GM19395 (cell line): ENCODE measurements around the gene SLC16A6.
A peak's percentile ranks its signal among the peaks of the same experiment; 100 is the strongest.
"Not testable (repeated sequence)": the region's sequence is repeated elsewhere in the genome, so short reads cannot be mapped to it uniquely, and the experiment has no call there.

Experiments used
- ATAC-seq: cut with Tn5 transposase; IDR thresholded peaks from one replicate; pipeline ENCODE4 v1.9.1; 2021; ENCODE audit warnings: mild to moderate bottlenecking, moderate library complexity; ENCODE audit not compliant: unreplicated experiment

Gene SLC16A6

DNA sequence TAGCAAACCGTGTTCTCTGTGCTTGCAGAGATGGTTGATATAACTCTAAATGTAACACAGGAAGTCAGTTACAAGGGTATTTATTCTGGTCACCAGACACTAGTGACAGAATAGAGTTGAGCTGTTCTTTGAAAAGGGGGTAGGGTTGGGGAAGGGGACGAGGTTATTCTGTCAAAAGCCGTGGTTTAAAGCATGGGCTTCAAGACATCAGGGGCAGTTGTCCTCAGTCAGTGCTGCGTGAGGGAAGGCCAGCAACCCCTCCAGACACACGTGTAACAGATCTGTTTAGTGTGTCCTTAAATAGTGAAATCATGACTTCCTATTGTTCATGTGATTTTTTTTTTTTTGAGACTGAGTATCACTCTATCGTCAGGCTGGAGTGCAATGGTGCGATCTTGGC, 37.5 kb downstream of the SLC16A6 start:
- ATAC-seq: not testable (repeated sequence)

DNA sequence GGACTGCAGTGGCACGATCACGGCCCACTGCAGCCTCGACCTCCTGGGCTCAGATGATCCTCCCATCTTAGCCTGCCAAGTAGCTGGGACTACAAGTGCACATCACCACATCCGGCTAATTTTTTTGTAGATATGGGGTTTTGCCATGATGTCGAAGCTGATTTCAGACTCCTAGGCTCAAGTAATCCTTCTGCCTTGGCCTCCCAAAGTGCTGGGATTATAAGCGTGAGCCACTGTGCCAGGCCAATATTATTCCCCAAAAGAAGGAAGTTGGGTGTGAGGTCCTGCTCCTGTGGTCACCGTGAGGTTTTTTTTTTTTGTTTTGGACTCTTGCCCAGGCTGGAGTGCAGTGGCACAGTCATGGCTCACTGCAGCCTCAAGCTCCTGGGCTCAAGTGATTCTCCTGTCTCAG, 41.6 kb downstream of the SLC16A6 start:
- ATAC-seq: no peak

DNA sequence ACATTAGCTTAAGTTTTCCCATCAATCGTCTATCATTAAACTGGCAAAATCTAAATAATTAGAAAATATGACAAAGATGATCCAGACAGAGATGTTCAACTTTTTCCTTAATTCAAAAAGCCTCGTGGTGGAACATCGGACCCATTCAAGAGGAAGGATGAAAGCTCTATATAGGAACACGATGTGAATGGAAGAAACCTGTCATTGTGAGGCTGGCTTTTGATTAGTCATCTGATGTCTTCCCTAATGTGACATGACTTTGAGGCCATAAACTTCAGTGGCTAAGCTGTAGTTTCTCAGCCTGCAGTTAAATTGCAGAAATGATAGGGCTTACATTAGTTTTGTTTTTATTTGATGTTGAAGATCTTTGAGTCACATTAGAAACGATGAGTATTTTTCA, 42.0 kb downstream of the SLC16A6 start:
- ATAC-seq: no peak

DNA sequence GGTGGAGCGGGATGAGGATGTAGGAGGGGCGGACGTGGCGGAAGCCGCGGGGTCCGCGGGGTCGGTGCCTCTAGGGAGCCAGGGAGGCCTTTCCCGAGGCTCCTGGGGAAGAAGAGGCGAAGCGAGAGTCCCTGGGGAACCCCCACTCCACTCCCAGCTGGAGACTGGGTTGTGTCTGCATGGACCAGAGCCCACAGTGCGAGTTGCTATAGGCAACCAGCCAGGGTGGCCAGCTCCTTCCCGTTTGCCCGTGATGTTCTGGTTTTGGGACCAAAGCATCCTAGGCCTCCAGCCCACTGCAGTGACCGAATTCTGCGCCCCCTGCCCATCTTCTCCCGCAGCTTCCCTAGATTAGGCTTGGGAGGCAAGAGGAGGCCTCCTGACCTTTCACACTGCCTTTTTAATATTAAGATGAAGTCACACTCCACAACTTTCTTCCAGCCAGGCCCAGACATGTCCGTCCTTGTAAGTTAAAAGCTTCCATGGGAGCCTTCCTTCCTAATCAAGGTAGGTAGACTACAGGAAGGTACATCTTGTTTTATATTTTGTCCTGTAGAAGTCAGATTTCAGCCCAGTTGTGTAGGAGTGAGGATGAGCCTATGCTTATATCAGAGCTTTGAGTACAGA, 42.6 kb downstream of the SLC16A6 start:
- peak; percentile 32 for ATAC-seq

DNA sequence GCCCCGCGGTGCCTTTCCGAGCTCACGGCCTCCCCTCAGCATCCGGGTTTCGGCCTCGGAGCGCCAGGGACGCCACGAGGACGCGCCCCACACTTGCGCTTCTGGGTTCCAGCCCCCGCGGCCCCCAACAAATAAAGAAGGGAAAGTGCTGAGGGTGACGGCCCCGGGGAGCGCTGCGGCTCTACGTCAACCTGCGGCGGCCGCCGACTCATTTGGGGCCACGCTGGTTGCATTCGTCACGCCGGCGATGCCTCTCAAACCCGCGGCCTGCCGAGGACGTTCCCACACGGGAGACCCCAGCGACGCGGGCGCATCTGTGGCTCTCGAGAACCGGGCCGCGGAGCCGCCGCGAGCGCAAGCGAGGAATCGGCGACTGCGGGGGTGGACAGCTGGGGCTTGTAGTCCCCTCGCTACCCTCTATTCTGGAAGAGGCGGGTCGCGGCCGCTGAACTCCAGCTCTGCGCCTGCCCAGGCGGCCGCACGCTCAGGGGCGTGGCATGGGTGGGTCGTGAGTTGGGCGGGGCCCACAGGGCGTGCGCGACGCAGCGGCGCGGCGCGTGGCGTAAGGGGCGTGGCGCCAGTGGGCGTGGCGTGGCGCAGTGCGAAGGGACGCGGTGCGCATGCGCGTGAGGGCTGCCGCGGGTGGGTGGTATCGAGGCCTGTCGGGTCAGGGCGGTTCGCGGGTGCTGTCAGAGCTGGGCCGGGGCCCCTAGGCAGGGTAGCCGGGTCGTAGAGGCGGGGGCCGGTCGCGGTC, 43.3 kb downstream of the SLC16A6 start, which contains the start of gene AMZ2:
TSS of gene AMZ2 (plus strand) at position 599 of the 754 bp plus-strand sequence. CDS start 2,145 bp downstream, outside the sequence.
- peak; percentile 89 for ATAC-seq

DNA sequence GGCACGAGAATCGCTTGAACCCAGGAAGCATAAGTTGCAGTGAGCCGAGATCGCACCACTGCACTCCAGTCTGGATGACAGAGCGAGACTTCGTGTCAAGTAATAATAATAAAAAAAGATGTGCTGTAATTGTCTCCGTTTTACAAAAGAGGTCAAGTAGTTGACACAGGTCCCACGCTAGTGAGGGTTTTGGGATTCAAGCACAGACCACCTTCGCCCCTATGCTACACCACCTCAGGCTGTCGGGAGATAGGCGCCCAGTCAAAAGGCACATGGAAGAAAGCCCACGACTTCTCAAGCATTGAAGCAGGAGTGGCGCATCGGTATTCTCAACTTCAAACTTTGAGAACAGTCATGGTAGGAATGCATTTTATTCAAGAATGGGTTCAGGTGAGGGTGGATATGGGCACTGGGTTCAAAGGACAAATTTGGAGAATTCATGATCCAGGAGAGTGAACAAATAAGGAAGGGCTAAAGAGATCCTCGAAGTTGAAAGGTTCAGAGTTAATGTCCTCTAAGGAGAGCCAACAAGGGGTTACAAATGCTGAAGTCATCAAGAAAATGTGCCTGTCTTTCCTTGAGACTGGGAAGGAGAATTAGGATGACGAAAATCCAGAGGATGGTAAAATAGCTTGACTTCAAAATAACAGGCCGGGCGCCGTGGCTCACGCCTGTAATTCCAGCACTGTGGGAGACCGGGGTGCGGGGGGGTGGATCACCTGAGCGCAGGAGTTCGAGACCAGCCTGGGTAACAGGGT, 44.5 kb downstream of the SLC16A6 start:
- no peak for ATAC-seq

DNA sequence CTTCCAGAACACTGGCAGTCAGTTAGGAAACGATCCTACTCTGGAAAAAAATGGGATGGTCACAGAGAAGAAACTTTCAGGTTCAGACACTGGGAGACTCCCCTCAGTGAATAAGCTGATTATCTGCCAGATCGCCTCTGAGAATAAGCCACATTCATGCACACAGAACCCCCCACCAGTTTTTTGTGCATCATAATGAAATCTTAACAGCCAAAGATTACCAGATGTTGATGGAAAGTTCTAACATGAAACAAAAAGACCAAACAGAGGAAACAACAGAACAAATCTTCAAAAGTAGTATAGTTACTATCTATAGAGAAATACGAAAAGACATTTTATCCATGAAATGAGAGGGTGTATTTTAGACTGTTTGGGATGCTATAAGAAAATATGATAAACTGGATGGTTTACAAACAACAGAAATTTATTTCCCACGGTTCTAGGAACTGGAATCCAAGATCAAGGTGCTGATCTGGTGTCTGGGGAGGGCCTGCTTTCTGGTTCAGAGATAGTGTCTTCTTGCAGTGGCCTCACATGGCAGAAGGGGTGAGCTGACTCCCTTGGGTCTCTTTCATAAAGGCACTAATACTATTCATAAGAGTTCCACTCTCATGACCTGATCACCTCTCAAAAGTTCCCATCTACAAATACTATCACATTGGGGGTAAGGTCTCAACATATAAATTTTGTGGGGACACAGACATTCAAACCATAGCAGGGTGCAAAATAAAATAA, 51.1 kb downstream of the SLC16A6 start:
- no peak for ATAC-seq

DNA sequence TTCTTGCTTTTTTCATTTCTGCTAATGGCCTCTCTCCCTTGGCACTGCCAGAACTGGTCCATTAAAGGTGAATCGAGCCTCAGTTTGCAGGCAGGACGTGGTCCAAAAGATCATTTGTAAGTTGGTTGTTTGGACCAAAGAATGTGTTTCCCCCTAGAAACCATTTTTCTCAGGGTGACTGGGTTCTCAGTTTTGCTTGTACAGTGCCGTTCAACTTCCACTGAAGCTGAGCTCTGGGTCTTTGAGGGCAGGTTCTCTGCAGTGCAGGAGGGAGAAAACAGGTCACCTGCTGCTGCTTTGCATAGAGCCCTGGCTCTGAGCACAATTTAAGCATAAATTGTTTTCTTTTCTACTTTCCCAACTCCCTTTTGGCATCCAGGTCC, 52.1 kb downstream of the SLC16A6 start:
- ATAC-seq: no peak

DNA sequence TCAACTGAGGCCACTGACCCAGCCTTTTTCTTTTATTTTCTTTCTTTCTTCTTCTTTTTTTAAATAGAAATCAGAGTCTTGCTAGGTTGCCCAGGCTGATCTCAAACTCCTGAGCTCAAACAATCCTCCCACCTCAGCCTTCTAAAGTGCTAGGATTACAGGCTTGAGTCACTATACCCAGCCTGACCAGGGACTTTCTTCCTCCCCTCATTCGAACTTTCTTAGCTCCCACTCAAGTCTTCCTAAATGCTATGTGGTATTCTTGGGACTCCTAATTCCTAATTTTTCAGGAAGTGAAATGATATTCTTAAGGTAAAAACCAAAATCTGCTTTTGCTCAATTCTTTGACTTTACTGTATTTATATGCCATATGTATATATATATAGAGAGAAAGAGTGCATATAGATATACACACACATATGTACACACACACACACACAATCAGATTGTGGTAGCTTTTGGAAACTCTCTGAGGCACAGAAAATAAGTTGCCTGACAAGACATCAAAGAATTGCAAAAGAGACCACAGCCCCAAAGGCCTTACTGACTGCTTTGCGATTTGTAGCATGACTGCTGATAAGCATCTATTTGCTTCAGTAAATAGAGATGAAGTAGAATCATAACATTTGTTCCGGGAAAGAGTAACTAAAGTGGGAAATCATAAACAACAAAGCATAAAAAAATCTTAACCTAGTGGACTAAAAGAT, 52.6 kb downstream of the SLC16A6 start:
- ATAC-seq: peak; percentile 5

DNA sequence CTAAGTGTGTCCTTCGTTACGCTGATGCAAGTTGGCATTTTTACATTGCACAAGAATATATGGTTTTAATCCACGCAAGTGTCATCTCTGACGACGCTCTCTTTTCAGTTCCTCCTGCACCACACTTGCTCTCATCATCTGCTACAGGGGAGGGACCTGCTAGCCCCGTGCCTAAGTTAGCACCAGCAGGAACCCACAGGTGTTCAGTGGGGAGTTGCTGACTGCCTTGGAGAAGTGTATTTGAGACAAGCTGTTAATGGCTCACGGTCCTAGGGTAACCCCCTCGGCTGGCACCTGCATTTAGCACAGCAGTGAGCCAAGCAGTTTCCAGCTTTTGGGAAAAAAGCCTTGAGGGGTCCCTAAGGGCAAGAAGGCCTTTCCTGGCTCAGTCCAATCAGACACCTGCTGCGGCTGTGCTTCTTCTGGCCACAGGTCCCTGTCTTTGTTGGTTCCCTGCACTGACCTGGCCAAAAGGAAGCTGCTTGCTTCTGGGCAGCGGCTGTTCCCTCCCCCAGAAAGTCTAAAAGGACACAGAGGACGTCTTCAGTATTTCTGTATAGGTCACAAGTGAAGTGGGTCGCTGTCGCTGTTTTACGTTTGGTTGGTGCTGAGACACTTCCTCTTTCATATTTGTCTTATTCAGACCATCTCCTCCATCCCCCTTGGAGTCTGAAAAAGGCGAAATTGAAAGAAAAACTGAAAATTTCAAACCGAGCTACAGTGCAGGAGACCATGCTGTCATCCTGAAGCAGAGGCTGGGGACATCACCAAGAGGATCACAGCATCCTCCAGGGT, 53.4 kb downstream of the SLC16A6 start:
- ATAC-seq: peak; percentile 73

DNA sequence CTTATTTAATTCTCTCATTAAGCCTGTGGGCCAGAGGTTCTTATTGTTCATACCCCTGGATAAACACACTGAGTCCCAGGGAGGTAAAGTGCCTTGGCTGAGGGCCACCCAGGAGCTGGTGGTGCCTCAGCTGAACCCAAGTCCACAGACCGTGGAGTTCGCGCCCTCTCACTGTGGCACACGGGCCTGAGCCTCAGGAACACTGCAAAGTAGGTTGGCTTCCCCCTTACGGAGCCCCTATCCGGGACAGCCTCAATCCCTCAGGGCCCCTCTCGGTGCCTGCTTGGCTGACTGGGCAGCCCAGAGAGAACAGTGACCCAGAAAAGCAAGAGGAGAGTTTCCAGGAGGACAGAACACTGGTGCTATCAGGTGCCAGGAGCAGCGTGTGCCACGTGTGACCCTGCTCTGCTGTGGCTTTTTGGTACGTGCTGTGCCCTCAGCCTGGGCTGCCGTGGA, 55.6 kb downstream of the SLC16A6 start:
- not testable (repeated sequence) for ATAC-seq

DNA sequence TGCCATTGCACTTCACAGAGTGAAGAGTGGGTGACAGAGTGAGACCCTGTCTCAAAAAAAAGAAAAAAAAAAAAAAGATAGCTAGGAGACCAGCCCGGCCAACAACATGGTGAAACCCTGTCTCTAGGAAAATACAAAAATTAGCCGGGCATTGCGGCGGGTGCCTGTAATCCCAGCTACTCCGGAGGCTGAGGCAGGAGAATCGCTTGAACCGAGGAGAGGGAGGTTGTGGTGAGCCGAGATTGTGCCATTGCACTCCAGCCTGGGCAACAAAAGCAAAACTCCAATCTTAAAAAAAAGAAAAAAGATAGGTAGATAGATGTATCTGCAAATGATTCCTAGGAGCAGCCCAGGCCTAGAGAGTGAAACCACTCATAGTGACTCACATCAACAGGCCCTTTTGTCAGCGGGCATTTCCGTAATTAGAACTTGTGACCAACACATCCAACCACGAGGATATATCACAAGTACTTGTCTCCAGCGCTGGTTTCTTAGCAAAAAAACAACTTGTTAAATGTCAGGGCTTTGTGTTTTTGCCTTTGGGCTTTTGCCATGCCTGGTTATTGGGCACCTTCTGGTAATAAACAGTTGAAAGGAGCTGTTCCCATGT, 56.1 kb downstream of the SLC16A6 start:
- ATAC-seq: peak; percentile 42

DNA sequence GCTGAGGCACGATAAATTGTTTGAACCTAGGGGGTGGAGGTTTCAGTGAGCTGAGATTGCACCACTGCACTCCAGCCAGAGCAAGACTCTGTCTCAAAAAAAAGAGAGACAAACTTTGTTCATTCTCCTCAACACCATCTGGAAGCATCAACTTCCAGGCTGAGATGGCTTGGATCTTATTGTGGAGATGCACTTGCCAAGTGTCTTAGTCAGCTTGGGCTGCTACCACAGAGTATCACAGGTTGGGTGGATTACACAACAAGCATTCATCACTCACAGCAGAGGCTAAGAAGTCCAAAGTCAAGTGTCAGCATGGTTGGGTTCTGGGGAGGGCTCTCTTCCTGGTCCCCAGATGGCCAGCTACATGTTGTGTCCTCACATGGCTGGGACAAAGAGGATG, 58.2 kb downstream of the SLC16A6 start:
- not testable (repeated sequence) for ATAC-seq

DNA sequence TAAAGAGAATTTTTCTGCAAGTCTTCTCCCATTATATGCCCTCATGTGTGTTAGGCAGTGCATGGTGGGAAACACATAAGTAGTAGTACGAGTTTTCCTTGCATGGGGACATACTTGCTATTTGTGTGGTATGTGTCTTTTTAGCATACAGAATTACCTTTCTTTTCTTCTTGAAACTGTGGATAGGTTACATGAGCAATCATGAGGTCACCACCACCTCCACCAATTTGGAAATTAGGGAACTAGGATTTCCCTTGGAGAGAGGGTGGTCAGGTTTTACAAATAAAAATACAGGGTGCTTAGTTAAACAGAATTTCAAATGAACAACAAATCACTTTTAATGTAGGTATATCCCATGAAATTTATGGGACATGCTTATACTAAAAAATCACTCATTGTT, 59.4 kb downstream of the SLC16A6 start:
- ATAC-seq: no peak

DNA sequence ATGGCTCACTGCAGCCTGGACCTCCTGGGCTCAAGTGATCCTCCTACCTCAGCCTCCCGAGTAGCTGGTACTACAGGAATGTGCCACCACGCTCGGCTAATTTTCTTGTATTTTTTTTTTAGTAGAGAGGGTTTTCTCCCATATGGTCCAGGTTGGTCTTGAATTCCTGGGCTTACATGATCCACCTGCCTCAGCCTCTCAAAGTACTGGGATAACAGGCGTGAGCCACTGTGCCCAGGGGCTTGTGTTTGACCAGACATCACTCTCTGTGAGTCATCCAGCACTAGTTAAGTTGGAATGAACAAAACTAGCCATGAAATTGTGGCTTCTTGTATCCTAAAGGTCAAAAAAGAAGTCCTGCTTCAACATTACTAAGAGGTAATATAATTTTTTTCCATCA, 59.8 kb downstream of the SLC16A6 start:
- not testable (repeated sequence) for ATAC-seq

DNA sequence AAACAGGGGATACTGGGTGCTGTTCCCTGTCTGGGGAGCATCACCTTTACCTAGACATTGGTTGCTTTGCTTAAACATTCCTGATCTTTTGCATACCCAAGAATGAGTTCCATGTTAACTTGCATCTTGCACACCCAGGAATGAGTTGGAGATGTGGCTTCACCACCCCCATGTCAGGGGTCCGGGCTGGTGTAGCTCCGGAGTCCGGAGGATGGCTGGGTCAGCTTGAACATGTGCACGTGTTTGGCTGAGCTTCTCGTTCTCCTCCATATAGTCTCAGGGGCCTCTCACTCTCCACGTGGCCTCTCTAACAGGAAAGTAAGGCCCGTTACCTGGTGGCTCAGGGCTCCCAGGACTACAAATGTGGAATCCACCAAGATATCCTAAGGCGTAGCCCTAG, 61.3 kb downstream of the SLC16A6 start:
- no peak for ATAC-seq

DNA sequence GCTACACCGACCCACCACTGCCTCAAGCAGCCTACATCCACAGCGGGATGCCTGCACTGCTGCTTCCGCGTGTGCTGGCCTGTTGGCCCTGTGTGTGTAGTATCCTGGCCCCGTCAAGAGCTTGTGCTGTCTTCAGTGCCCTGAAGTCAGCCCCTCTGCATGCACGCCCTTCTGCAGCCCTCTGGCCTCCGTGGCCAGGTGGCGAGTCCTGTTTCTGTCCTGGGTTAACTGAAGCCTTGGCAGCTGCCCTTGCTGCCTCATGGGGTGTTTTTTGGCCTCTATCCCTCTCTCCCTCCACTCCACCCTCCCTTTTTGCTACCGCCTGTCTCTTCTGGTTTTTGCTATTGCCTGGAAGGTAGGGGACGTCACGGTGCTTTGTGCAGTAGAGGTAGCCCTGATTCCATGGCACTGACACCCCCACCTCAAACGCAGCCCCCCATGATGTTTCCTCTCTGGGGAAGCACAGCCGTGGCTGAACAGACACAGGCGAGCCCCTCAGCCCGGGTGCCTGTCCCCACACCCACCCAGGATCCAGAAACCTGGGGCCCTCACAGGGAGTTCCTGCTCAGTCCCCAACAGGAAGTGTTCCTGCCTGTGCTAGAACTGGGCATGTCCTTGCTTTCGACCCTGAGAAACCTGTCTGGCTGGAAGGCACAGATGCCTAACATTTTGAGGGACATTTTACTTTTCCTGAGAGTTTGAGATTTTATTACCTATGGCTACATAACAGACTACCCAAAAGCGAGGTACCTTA, 61.9 kb downstream of the SLC16A6 start:
- no peak for ATAC-seq

DNA sequence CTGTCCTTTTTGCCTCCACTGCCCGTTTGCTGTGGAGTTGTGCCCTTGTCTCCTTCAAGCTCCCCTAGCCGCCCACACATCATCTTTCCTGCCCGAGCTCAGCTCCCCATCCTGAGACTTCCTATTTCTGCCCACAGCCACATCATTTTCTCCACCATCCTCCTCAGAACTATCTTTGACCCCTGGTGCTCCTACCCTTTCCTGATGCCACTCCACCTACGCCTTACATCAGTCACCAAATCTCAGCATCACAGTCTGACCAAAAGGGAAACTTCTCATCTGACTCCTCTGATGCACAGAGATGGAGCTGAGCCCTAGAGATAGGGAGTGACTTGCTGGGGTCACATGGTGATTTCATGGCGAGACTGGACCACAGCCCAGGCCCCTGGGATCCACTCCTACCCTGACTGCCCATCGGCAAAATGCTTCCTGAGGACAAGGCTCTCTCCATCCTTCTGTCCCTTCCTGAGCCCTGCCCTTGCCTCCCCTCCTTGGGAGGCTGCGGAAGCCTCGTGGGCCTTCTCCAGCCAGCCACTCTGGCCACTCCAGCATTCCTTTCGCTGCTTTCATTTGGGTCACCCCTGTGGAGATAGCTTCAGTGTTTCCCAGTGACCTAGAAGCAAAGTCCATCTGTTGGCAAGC, 62.8 kb downstream of the SLC16A6 start:
- not testable (repeated sequence) for ATAC-seq
